ENCODE data around the gene EVC2.

GRCh38 chr4:5656415-5656814 lies 51.9 kb downstream of the EVC2 start:
- TF ChIP-seq EZH2 (optimal IDR thresholded peaks at IDR 0.05; ENCODE audit: low read depth, low read length), result no peak
- no peak for TF ChIP-seq CTCF (IDR thresholded peaks at IDR 0.05; ENCODE audit: low read length)

All from MM.1S (cell line).